HCT116 (cell line): ENCODE results near the gene ALG6. TPM values are rescaled to one million over a fixed set of nuclear protein-coding genes. Genes with fewer than 3 reads are reported as not detected.

Experiments used
- ATAC-seq: fragments of 200-7000 bp; cut with Tn5 transposase; 2 replicates; pipeline ENCODE4 v1.9.1; 2020; ENCODE audit warnings: mild to moderate bottlenecking, moderate library complexity
- BruUV-seq: library from RNA; stranded (reverse); fragments of 400-500 nt; replicated peaks from 2 replicates; lab custom pipeline; 2021; lab: Mats Ljungman, UMichigan
- CTCF ChIA-PET: fragments of 300-600 bp; sonication (Branson Sonifier 250); formaldehyde crosslinking; loops from one replicate; lab custom pipeline; 2021; ENCODE audit warnings: antibody characterized with exemption; lab: Charles Lee
- POLR2A ChIA-PET: fragments of 300-600, 350-600 bp; sonication (Branson Sonifier 250); formaldehyde crosslinking; loops from one replicate; lab custom pipeline; 2021; ENCODE audit warnings: antibody characterized with exemption; lab: Charles Lee
- RAD21 ChIA-PET, 2 experiments: fragments of 300-600 bp; sonication (Branson Sonifier 250); formaldehyde crosslinking; loops; one replicate each; lab custom pipeline; 2023; ENCODE audit warnings: low total read pairs in 2 of 2; ENCODE audit not compliant: uncharacterized antibody in 2 of 2, unreplicated experiment in 2 of 2, low non-redundant PET in 1 of 2; lab: Charles Lee
- DNase-seq: peaks from one replicate; pipeline ENCODE4 v3.0.0-alpha.2; 2010; ENCODE audit warnings: low read depth, low spot score
- H2AFZ ChIP-seq: fragments of 200-600 bp; shearing (Covaris generic), sonication (generic); 2 replicates; pipeline ENCODE4 v1.6.1; 2017; ENCODE audit warnings: low read depth, mixed run types, mixed read lengths, antibody characterized with exemption, low read length; ENCODE audit not compliant: poor library complexity, severe bottlenecking
- H3K27ac ChIP-seq: 2 replicates; pipeline ENCODE4 v1.5.1; 2012; ENCODE audit warnings: low read depth, low read length
- H3K27me3 ChIP-seq: fragments of 200-600 bp; sonication (generic); 2 replicates; pipeline ENCODE4 v1.6.1; 2016; ENCODE audit warnings: mixed run types, low read length, mixed read lengths; ENCODE audit not compliant: insufficient read depth
- H3K36me3 ChIP-seq, 2 experiments: fragments of 200-500 bp in 1 of 2; fragments of 200-600 bp in 1 of 2; sonication (Bioruptor generic) in 1 of 2; sonication (generic) in 1 of 2; 2 replicates each; pipeline versions ENCODE4 v1.5.1 to v1.6.1; 2014 to 2016; ENCODE audit warnings: low read length in 2 of 2, inconsistent platforms in 1 of 2, mixed read lengths in 1 of 2, mixed run types in 1 of 2; ENCODE audit not compliant: insufficient read depth in 2 of 2, control insufficient read depth in 1 of 2
- H3K4me1 ChIP-seq, 2 experiments: fragments of 200-600 bp in 1 of 2; sonication (generic) in 1 of 2; 2 replicates each; pipeline versions ENCODE4 v1.5.1 to v1.6.1; 2012 to 2017; ENCODE audit warnings: low read length in 2 of 2, inconsistent platforms in 1 of 2, mild to moderate bottlenecking in 1 of 2, mixed read lengths in 1 of 2, mixed run types in 1 of 2, moderate library complexity in 1 of 2; ENCODE audit not compliant: insufficient read depth in 2 of 2, control insufficient read depth in 1 of 2
- H3K4me2 ChIP-seq: fragments of 200-600 bp; sonication (generic); 2 replicates; pipeline ENCODE4 v1.6.1; 2017; ENCODE audit warnings: mixed run types, low read length, mixed read lengths
- H3K4me3 ChIP-seq, 2 experiments: fragments of 200-600 bp in 1 of 2; sonication (generic) in 1 of 2; replicated peaks in 1 of 2; 2 replicates each; pipeline ENCODE4 v1.5.1; 2011 to 2016; ENCODE audit warnings: low read length in 2 of 2, control low read depth in 1 of 2, low read depth in 1 of 2, mild to moderate bottlenecking in 1 of 2, mixed read lengths in 1 of 2, mixed run types in 1 of 2
- H3K79me2 ChIP-seq: fragments of 200-600 bp; sonication (generic); 2 replicates; pipeline ENCODE4 v1.6.1; 2017; ENCODE audit warnings: mild to moderate bottlenecking, mixed run types, low read length, moderate library complexity, mixed read lengths; ENCODE audit not compliant: insufficient read depth
- H3K9ac ChIP-seq: fragments of 200-600 bp; sonication (generic); 2 replicates; pipeline ENCODE4 v1.6.1; 2016; ENCODE audit warnings: low read length, mixed read lengths
- H3K9me2 ChIP-seq: fragments of 200-600 bp; sonication (generic), shearing (Covaris generic); 2 replicates; pipeline ENCODE4 v1.6.1; 2017; ENCODE audit warnings: mixed run types, mild to moderate bottlenecking, moderate library complexity; ENCODE audit not compliant: insufficient read depth
- H3K9me3 ChIP-seq, 2 experiments: fragments of 200-500 bp in 1 of 2; fragments of 200-600 bp in 1 of 2; sonication (Bioruptor generic) in 1 of 2; sonication (generic) in 1 of 2; 2 replicates each; pipeline ENCODE4 v1.6.1; 2014 to 2017; ENCODE audit warnings: low read length in 2 of 2, mixed read lengths in 2 of 2, inconsistent platforms in 1 of 2, low read depth in 1 of 2, mild to moderate bottlenecking in 1 of 2, mixed run types in 1 of 2, moderate library complexity in 1 of 2; ENCODE audit not compliant: control insufficient read depth in 1 of 2, insufficient read depth in 1 of 2
- H4K20me1 ChIP-seq: fragments of 200-600 bp; sonication (generic), shearing (Covaris generic); 2 replicates; pipeline ENCODE4 v1.6.1; 2017; ENCODE audit warnings: mixed run types, mild to moderate bottlenecking, moderate library complexity; ENCODE audit not compliant: insufficient read depth
- ATF3 ChIP-seq: IDR thresholded peaks from 2 replicates; pipeline ENCODE4 v1.6.1; 2012
- CBX3 ChIP-seq: IDR thresholded peaks from 2 replicates; pipeline ENCODE4 v1.6.1; 2012; ENCODE audit warnings: low read depth
- EGR1 ChIP-seq: IDR thresholded peaks from 2 replicates; pipeline ENCODE4 v1.6.1; 2012; ENCODE audit warnings: low read depth
- ELF1 ChIP-seq: IDR thresholded peaks from 2 replicates; pipeline ENCODE4 v1.6.1; 2012; ENCODE audit warnings: low read depth, borderline replicate concordance
- EZH2phosphoT487 ChIP-seq: fragments of 200-600 bp; IDR thresholded peaks from 2 replicates; pipeline ENCODE4 v1.6.1; 2018; ENCODE audit warnings: antibody characterized with exemption, borderline replicate concordance
- JUND ChIP-seq: IDR thresholded peaks from 2 replicates; pipeline ENCODE4 v1.6.1; 2012
- MAX ChIP-seq: IDR thresholded peaks from 2 replicates; pipeline ENCODE4 v1.6.1; 2012
- POLR2A ChIP-seq: IDR thresholded peaks from 2 replicates; pipeline ENCODE4 v1.7.0; 2011; ENCODE audit warnings: borderline replicate concordance; ENCODE audit not compliant: insufficient read depth, insufficient read length; ENCODE audit errors: extremely low read depth
- POLR2AphosphoS5 ChIP-seq: IDR thresholded peaks from 2 replicates; pipeline ENCODE4 v1.6.1; 2011; ENCODE audit warnings: mild to moderate bottlenecking, low read depth, low read length, moderate library complexity
- RAD21 ChIP-seq: IDR thresholded peaks from 2 replicates; pipeline ENCODE4 v1.6.1; 2012; ENCODE audit warnings: low read depth, mild to moderate bottlenecking
- SIN3A ChIP-seq: IDR thresholded peaks from 2 replicates; pipeline ENCODE4 v1.6.1; 2012; ENCODE audit warnings: low read depth
- SP1 ChIP-seq: IDR thresholded peaks from 2 replicates; pipeline ENCODE4 v1.6.1; 2012; ENCODE audit warnings: low read depth
- TCF7L2 ChIP-seq: IDR thresholded peaks from 2 replicates; pipeline ENCODE4 v1.7.0; 2011; ENCODE audit warnings: borderline replicate concordance, inconsistent platforms; ENCODE audit not compliant: insufficient read depth, insufficient read length; ENCODE audit errors: extremely low read depth
- ZFX ChIP-seq: fragments of 450-650 bp; IDR thresholded peaks from 2 replicates; pipeline ENCODE4 v1.6.1; 2017
- intact Hi-C: fragments of 100-400 bp; cut with micrococcal nuclease; formaldehyde crosslinking; loops from 2 replicates; pipeline ENCODE4 v1.10.0; 2022
- total RNA-seq: library from RNA; stranded (reverse); gene quantifications from one replicate; pipeline ENCODE4 v1.2.1, GENCODE V29; 2021; ENCODE audit not compliant: unreplicated experiment

ALG6 gene
- total RNA-seq, 1 experiment from 2014 or later: 14.7 TPM

DNA sequence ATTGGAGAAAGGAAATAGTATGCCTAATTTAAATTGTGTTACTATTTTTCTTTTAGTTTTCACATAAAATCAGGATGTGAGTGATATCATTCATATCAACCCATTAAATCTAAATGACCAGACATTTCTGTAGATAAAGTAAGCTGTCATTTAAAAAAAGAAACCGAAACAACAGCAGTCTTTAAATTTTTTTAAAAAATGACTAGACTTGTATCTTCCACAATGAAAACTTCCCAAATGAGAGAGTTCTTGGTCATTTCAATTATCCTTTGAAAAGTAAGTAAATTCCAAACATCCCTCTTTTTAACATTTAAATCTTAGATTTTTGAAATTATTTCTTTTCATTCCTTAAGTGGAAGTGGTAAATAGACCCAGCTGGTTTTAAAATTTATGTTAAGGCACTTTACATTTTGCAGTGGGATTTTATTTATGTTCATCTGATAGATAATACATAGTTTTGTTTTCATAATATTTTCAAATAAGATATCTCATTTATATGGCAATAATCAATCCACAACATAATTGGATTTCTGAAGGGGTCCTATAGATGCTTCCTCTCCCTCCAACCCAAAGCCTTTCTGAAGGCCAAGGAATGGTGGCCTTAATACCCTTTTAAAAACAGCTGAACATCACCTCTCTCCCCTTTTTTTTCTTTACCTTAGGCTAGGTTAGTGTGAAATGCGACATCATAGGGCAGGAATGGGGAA, 42.0 kb upstream of the ALG6 start (continued):
- TF ChIP-seq SIN3A (no peak), ATF3 (no peak), POLR2AphosphoS5 (no peak), EGR1 (no peak), EZH2phosphoT487 (no peak), ZFX (no peak), RAD21 (no peak), ELF1 (no peak), SP1 (no peak), CBX3 (no peak), POLR2A (no peak)

DNA sequence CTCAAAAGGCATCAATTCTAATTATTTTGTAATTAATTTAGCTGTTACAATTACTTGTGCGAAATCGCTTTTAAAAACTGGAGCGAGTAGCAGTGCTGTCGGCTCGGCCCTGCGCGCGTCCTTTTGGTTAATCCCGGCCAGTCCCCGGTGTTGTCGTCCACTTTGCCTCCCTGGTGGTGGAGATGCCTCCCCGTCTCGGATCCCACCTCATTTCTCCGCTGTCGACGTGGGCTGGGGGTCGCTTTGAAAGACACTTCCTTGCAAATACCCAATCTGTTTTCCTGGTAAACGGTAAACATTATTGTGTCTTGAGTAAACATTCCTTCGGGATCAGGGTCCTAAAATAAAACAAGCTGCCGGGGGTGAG, 41.3 kb upstream of the ALG6 start:
- CTCF ChIA-PET: interaction anchor here (0.9 to 2.4 kb wide), 3 partner anchors 8 to 137 kb away, joined by 3 to 11 read pairs (median 3); no protein-coding TSS in a partner anchor
- H2AFZ ChIP-seq: no peak overlapping the region

More for the DNA sequence above, 41.3 kb upstream of the ALG6 start:
- Histone ChIP-seq H3K4me2 (no peak overlapping the region), H3K9me3 (no peaks in the 10 kb centered on the region), H3K4me3 (no peak overlapping the region), H4K20me1 (no peaks in the 10 kb centered on the region), H3K27me3 (no peaks in the 10 kb centered on the region), H3K9ac (no peak overlapping the region), H3K4me1 (peaks cover 4 to 10% of the 10 kb centered on the region in 2 experiments), H3K36me3 (no peaks in the 10 kb centered on the region), H3K79me2 (no peaks in the 10 kb centered on the region), H3K9me2 (no peaks in the 10 kb centered on the region), H3K27ac (no peak overlapping the region)
- BruUV-seq: no TSS peak
- ChIA-PET RAD21 (no interaction called here), POLR2A (interaction anchor here (0.6 kb wide), 1 partner anchor 12 kb away, joined by 4 read pairs; no protein-coding TSS in a partner anchor)
- intact Hi-C loops: loop anchor here (5.0 to 10.0 kb wide), 3 partner anchors 116 to 919 kb away; partner anchors contain the start of genes EFCAB7 and ITGB3BP
- ATAC-seq (no peak), DNase-seq (no peak)
- no peak for TF ChIP-seq JUND
- TF ChIP-seq TCF7L2: no peak
- no peak for TF ChIP-seq MAX
- no peak for TF ChIP-seq SIN3A
- no peak for TF ChIP-seq RAD21
